Measurements from ENCODE around the gene CRTAP.
"Not testable (repeated sequence)": the region's sequence is repeated elsewhere in the genome, so short reads cannot be mapped to it uniquely, and the experiment has no call there.

The CRTAP gene

DNA sequence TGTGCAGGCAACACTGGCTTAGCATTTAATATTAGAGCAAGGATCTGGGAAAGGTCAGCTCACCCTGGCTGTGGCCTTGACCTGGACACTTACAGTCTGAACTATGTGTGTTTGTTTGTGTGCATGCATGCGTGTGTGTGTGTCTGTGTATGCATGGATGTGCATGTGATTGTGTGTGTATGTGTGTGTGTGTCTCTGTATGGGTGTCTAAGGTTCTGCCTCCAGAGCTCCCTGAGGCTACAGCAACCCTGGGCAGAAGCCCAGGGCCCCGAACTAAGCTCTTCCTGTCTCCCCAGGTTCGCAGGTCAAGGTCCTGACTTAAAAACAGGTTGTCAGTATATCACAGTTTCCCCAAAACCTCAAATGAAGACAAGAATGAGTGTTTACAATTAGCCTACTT lies 53.5 kb downstream of the CRTAP start:
- H3K27ac ChIP-seq: no peak overlapping the region
- no peak overlapping the region for H3K4me3 ChIP-seq

DNA sequence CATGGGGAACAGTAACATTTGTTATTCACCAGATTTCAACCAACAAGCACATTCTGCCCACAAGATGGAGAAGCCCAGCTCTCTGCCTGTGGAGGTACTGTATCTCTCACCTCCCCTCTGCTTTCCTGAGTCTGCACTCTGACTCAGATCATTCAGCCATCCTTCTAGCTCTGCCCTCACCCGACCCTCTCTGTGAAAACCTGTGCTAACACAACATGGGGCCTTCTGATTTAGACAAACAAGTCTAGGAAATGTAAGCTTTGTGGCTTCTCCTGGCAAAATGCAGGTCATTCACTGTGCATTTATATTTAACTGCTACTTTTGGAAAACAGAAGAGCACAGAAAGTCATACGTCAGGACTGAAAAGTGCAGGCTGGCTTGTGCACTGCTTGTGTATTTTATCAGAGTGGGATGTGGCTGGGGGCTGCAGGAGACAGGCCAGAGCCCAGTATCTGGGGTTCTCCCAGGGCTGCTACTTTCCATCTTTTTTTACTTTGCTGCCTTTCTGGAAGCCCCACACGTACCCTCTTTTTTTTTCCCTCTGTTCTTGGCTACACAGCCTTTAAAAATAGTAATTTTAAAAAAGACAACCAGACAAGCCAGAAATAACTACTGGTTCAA lies 54.0 kb downstream of the CRTAP start:
- Histone ChIP-seq H3K27ac (no peak overlapping the region), H3K4me3 (no peak overlapping the region)

DNA sequence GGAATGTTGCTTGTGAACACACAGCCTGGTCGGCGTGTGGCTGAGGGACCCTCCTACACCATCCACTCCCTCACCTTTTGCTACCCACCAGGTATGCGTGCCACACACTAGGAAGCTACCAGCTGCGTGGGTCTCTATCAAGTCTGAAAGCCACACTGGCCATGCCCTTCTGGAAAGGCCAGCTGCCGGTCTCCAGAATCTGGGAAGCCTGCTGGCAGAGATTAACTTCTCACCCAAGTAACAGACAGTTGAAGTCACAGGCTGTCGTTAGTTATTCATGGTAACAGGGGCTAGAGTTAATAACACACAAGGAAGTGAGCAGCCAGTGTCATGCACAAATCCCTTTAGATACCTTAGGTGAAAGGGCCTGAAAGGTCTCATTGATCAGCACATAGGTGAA lies 56.7 kb downstream of the CRTAP start:
- Histone ChIP-seq H3K4me3 (no peak overlapping the region), H3K27ac (no peak overlapping the region)

DNA sequence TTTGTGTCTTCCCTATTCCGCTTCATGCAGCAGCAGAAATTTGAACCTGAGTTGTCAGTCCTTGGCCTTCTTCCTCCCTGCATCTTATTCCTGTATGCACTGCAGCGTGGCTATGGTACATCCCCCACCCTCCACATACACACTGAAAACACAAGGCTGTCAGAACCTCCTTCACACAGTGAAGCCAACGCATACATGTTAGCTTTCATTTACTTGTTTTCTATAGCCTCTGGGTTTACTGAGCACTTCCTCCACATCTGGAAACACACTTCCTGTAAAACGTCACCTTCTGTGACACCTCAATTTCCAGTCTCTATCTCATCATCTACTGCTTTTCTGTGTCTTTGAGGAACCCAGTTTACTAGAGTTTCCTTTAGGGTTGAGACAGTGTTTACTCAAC lies 57.8 kb downstream of the CRTAP start:
- H3K27ac ChIP-seq: no peak overlapping the region
- no peak overlapping the region for H3K4me3 ChIP-seq

DNA sequence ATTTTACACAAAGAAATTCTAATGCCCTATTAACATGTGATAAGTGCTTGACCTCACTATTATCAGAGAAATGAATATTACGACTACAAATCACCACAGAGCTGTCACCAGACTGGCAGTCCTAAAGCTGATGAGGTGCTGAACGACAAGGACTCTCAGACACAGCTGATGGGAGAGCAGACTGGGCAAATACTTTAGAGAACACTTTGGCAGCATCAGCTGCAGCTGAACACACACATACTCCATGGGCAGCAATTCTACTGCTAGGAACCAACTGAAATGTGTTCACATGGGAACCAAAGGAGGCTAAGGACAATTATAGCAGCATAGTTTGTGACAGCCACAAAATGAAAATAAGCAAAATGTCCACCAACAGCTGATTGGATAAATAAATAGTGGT lies 59.3 kb downstream of the CRTAP start:
- Histone ChIP-seq H3K27ac (no peak overlapping the region), H3K4me3 (no peak overlapping the region)

DNA sequence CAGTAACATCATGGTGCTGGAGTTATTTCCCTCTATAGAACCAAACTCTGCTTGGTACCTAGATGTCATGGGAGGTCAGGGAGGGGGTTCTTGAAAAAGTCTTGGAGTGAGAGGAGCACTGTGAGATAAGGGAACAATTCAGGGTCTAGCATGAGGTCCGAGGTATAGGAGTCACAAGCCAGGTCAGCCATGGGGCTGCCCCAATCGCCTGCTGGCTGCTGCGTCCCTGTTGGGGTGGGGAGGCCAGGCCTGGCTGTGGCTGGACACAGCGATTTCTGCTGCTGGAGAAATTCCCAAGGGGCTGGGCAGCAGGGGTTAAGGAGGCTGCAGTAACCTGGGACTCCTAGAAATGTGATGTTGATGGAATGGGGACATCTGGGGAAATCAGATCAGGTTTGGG lies 59.9 kb downstream of the CRTAP start:
- Histone ChIP-seq H3K27ac (no peak overlapping the region), H3K4me3 (no peak overlapping the region)

DNA sequence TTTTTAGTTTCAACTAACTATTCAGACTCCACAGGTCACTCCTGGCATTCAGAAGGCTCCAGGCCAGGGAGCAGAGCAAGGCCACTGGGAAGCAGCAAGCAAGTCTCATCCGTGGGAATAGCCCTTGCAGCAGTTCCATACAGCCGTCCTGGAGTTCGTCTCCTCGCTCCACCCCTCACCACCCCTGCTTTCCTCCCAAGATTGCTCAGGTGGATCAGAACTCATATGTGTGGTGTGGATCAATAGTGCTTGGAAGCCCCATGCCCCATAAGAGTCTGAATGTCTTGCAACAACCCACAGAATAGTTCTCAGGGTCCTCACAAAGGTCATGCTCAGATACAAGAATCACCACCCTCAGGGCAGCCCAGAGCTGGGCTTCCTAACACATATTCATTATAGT lies 60.3 kb downstream of the CRTAP start:
- H3K4me3 ChIP-seq: no peak overlapping the region
- H3K27ac ChIP-seq: no peak overlapping the region

DNA sequence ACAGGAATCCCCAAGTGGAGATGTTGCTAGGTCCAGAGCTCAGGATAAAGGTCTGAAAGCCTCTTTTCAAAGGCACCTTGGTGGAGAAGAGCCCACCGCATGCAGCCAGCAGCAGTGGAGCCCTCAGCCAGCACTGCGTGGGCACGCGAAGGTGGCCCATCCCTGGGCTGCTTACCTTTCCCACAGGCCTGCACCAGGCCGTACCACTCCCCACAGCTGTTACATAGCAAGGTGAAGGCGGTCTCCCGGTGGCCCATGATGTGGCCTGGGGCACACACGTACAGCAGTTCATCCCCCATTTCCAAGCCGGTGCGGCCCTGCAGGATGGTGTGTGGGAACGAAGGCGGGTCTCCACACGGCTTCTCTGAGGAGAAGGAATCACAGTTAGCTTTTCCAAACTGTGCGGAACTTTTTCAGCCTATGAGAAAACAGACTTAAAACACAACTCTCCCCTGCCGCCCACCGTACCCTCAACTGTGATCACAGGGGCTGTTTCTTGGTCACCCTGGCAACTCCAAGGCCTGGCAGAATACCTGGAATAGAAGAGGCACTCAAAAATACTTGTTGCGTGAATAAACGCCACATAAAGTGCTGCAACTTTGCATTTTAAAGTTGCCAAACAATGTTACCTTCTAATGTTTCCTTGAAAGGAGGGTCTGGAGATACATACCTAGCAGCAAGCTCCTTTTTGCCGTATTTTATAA lies 61.0 kb downstream of the CRTAP start:
- no peak overlapping the region for H3K27ac ChIP-seq

DNA sequence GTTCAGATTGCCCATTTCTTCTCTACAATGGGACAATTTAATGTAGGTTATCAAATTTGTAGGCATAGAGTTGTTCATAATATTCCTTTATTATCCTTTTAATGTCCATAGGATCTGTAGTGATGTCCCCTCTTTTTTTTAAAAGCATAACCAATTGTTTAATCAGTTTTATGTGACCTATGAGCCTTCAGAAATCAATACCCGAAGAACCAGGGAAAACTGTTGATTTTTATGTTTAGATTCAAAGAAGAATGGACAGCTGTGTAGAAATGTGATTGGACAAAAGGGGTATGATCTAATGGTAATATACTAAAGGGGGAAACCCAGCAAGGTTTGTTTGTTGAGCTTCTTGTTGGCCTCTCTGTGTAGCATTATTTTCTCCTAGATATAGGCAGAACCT lies 65.3 kb downstream of the CRTAP start:
- H3K27ac ChIP-seq: no peak overlapping the region
- H3K4me3 ChIP-seq: no peak overlapping the region

More for the DNA sequence above, 61.0 kb downstream of the CRTAP start:
- H3K4me3 ChIP-seq: no peak overlapping the region

DNA sequence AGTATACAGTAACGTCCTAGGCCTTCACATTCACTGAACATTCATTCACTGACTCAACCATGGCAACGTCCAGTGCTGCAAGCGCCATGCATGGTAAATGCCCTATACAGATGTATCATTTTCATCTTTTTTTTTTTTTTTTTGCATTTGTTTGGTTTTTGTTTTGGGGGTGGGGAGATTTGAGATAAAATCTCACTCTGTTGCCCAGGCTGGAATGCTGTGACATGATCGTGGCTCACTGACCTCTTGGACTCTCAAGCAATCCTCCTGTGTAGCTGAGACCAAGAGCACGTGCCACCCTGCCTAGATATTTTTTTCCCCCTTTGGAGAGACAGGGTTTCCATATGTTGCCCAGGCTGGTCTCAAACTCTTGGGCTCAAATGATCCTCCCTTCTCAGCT lies 67.4 kb downstream of the CRTAP start:
- no peak overlapping the region for H3K4me3 ChIP-seq
- no peak overlapping the region for H3K27ac ChIP-seq

DNA sequence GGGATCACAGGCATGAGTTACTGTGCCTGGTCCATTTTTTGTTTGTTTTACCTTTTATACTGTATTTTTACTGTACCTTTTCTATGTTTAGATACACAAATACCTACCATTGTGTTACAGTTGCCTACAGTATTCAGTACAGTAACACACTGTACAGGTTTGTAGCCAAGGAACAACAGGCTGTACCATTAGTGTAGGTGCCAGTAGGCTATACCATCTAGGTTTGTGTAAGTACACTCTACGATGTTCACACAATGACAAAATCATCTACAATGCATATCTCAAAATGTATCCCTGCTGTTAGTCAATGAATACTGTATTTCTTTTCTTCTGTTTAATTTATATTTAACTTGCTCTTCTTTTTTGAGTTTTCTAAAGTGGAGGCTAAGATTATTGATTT lies 67.8 kb downstream of the CRTAP start:
- H3K4me3 ChIP-seq, H3K27ac ChIP-seq: not testable (repeated sequence)

DNA sequence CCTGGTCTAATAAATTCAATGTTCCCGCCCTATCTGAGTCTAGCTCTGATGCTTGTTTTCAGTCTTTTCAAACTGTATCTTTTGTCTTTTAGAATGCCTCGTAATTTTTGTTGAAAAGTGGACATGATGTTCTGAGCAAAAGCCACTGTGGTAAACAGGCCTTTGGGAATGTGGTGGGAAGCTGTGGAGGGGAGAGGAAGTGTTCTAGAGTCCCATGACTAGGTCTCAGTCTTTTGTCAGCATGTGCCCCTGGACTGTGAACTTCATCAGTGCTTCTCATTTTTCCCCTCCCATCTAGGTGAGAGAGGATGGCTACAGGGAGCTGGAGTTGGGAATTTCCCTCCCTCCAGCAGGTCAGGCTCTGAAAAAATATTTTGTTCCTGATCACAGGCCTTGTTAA lies 71.0 kb downstream of the CRTAP start:
- Histone ChIP-seq H3K27ac (no peak overlapping the region), H3K4me3 (no peak overlapping the region)

DNA sequence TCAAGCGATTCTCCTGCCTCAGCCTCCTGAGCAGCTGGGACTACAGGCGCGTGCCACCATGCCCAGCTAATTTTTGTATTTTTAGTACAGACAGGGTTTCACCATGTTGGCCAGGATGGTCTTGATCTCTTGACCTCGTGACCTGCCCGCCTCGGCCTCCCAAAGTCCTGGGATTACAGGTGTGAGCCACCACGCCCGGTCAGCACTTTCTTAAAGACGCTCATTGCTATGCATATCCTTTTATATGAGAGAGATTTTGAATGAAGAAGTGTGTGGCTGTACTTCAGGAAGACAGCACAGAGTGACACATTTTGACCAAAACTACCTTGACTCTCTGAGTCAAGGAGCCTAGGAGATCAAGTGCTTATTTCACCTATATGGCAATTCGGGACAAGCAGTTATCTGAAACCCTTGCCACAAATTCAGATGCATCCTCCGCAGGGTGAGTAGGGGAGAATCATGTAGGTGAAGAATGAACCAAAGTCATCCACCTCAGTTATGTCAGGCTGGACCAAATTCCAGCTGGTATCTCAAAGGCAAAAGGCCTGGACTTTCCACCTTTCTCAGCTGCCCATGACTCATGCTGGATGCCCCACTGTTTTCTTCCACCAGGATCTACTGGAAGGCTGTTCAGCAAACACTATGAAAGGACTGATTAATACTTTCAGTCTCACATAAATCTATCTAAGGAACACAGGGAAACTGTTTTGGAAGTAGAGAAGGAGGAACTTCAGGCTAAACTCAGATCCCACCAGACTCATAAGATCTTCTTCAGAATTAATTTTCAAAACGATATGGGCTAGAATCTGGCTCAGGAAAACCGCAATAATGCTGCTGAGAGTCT lies 72.9 kb downstream of the CRTAP start:
- H3K27ac ChIP-seq: no peak overlapping the region

DNA sequence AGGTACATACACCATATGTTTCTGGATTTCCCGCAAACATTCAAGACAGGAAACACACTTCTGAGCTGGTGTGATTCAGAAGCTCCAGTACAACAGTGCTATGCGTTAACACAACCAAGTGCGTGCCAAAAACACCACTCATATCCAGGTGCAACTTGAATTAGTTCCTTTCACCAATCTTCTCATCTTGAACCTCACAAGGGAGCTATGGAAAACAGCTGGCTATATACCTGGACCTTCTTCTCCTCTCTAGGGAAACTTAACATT lies 73.5 kb downstream of the CRTAP start:
- Histone ChIP-seq H3K4me3 (no peak overlapping the region), H3K27ac (no peak overlapping the region)

More for the DNA sequence above, 72.9 kb downstream of the CRTAP start:
- H3K4me3 ChIP-seq: no peak overlapping the region

DNA sequence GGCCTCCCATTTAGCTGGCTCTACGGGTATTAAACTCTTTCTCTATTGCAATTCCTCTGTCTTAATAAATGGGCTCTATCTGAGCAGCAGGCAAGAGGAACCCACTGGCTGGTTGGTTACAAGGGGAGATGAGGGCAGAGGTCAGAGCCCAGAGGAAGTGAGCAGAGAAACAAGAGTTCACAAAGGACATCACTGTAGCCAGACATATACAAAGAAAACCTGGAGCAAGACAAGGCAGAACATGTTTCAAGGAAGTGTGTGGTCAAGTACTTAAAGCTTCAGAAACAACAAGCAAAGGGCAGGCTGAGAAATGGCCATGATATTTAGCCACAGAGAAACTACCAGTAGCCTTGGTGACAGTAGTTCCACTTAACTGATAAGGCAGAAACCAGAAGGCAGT lies 80.5 kb downstream of the CRTAP start:
- no peak overlapping the region for H3K27ac ChIP-seq
- H3K4me3 ChIP-seq: no peak overlapping the region

DNA sequence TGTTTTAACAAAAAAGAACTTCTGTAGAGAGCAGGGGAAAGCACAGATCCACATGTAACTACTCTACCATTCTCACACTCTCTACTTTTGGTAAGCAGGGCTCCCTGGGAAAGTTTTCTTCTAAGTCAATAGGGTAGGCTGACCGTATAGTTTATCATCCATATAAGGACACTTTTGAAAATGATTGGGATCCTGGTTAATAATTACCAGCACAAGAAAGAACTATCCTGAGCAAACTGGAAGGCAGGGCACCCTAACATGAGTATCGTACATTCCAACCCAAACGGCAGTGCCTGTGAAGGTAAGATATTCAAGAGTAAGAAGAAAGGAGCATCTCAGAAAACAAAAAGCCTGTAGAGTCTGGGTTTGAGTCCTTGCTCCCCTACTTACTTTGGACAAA lies 82.7 kb downstream of the CRTAP start:
- no peak overlapping the region for H3K4me3 ChIP-seq
- no peak overlapping the region for H3K27ac ChIP-seq
